GM23338 (cell line): ENCODE results near the gene FGG. TPM values are rescaled to one million over a fixed set of nuclear protein-coding genes. Genes with fewer than 3 reads are reported as not detected.

Experiments used
- ATAC-seq: fragments of 200-7000 bp; cut with Tn5 transposase; 3 replicates; pipeline ENCODE4 v1.9.1; 2020
- DNase-seq: peaks from one replicate; pipeline ENCODE4 v3.0.0-alpha.2; 2015; ENCODE audit warnings: low spot score
- H2AFZ ChIP-seq: fragments of 200-600 bp; sonication (generic); 2 replicates; pipeline ENCODE4 v1.8.0; 2016; ENCODE audit warnings: antibody characterized with exemption, mild to moderate bottlenecking, moderate library complexity
- H3F3A ChIP-seq: fragments of 200-600 bp; sonication (generic); replicated peaks from 2 replicates; pipeline ENCODE4 v1.8.0; 2017; ENCODE audit warnings: antibody characterized with exemption, mixed run types, low read depth
- H3K27ac ChIP-seq: fragments of 200-600 bp; sonication (generic); 2 replicates; pipeline ENCODE4 v1.6.1; 2016; ENCODE audit warnings: low read depth
- H3K27me3 ChIP-seq: fragments of 200-600 bp; sonication (generic); 2 replicates; pipeline ENCODE4 v1.8.0; 2016; ENCODE audit warnings: mild to moderate bottlenecking, mixed run types, moderate library complexity; ENCODE audit not compliant: insufficient read depth
- H3K36me3 ChIP-seq: fragments of 200-600 bp; sonication (generic); 2 replicates; pipeline ENCODE4 v1.8.0; 2016; ENCODE audit warnings: mild to moderate bottlenecking; ENCODE audit not compliant: insufficient read depth
- H3K4me1 ChIP-seq: fragments of 200-600 bp; sonication (generic); 2 replicates; pipeline ENCODE4 v1.8.0; 2016; ENCODE audit warnings: mild to moderate bottlenecking, moderate library complexity; ENCODE audit not compliant: insufficient read depth
- H3K4me2 ChIP-seq: fragments of 200-600 bp; sonication (generic); 2 replicates; pipeline ENCODE4 v1.7.1; 2017; ENCODE audit warnings: mixed run types
- H3K4me3 ChIP-seq: fragments of 200-600 bp; sonication (generic); 2 replicates; pipeline ENCODE4 v1.6.1; 2016; ENCODE audit warnings: mixed run types
- H3K79me2 ChIP-seq: fragments of 200-600 bp; sonication (generic); replicated peaks from 2 replicates; pipeline ENCODE4 v1.8.0; 2017; ENCODE audit warnings: mild to moderate bottlenecking; ENCODE audit not compliant: insufficient read depth
- H3K9me2 ChIP-seq: fragments of 200-600 bp; sonication (generic); 2 replicates; pipeline ENCODE4 v1.8.0; 2017; ENCODE audit not compliant: insufficient read depth
- H4K20me1 ChIP-seq: fragments of 200-600 bp; sonication (generic); replicated peaks from 2 replicates; pipeline ENCODE4 v1.8.0; 2017; ENCODE audit warnings: mild to moderate bottlenecking; ENCODE audit not compliant: insufficient read depth
- H3K27ac Mint-ChIP-seq: 2 replicates; pipeline ENCODE4 v1.8.0; 2020; ENCODE audit warnings: inconsistent platforms, mild to moderate bottlenecking, moderate library complexity, mixed read lengths
- H3K27me3 Mint-ChIP-seq: 3 replicates; pipeline ENCODE4 v1.8.0; 2022; ENCODE audit warnings: low read depth, mild to moderate bottlenecking, moderate library complexity, mixed read lengths, inconsistent platforms; ENCODE audit not compliant: insufficient read depth, poor library complexity
- H3K36me3 Mint-ChIP-seq: 3 replicates; pipeline ENCODE4 v1.8.0; 2021; ENCODE audit warnings: low read depth, mild to moderate bottlenecking, inconsistent platforms, moderate library complexity, mixed read lengths
- H3K4me1 Mint-ChIP-seq: 3 replicates; pipeline ENCODE4 v1.8.0; 2020; ENCODE audit warnings: mild to moderate bottlenecking, inconsistent platforms, mixed read lengths
- H3K4me3 Mint-ChIP-seq: 3 replicates; pipeline ENCODE4 v1.8.0; 2021; ENCODE audit warnings: moderate library complexity, mild to moderate bottlenecking, inconsistent platforms, mixed read lengths
- H3K9me3 Mint-ChIP-seq: 3 replicates; pipeline ENCODE4 v1.8.0; 2020; ENCODE audit warnings: moderate library complexity, mild to moderate bottlenecking, inconsistent platforms, mixed read lengths
- CREB1 ChIP-seq: fragments of 250-450 bp; sonication (Bioruptor Pico); IDR thresholded peaks from 2 replicates; pipeline ENCODE4 v1.5.0; 2020; ENCODE audit warnings: low read depth, mild to moderate bottlenecking, moderate library complexity
- EZH2 ChIP-seq: fragments of 200-600 bp; sonication (generic); IDR thresholded peaks from one replicate; pipeline ENCODE4 v1.8.0; 2017; ENCODE audit warnings: antibody characterized with exemption, mild to moderate bottlenecking, low read depth; ENCODE audit not compliant: unreplicated experiment
- EZH2phosphoT487 ChIP-seq: fragments of 200-600 bp; sonication (generic); IDR thresholded peaks from one replicate; pipeline ENCODE4 v1.8.1; 2018; ENCODE audit warnings: antibody characterized with exemption; ENCODE audit not compliant: unreplicated experiment
- JUNB ChIP-seq: IDR thresholded peaks from one replicate; pipeline ENCODE4 v1.6.1; 2016; ENCODE audit warnings: antibody characterized with exemption; ENCODE audit not compliant: unreplicated experiment
- NANOG ChIP-seq: IDR thresholded peaks from 2 replicates; pipeline ENCODE4 v1.6.1; 2016; ENCODE audit warnings: antibody characterized with exemption, borderline replicate concordance
- POLR2AphosphoS5 ChIP-seq: IDR thresholded peaks from 2 replicates; pipeline ENCODE4 v1.6.1; 2016; ENCODE audit warnings: antibody characterized with exemption, low read depth
- STAT1 ChIP-seq: IDR thresholded peaks from one replicate; pipeline ENCODE4 v1.6.1; 2016; ENCODE audit warnings: antibody characterized with exemption; ENCODE audit not compliant: unreplicated experiment
- ZNF114 ChIP-seq: fragments of 250-450 bp; sonication (Bioruptor Pico); IDR thresholded peaks from 2 replicates; pipeline ENCODE4 v1.5.0; 2020; ENCODE audit warnings: mild to moderate bottlenecking, moderate library complexity
- ZNF331 ChIP-seq: fragments of 250-450 bp; sonication (Bioruptor Pico); IDR thresholded peaks from 2 replicates; pipeline ENCODE4 v1.5.0; 2020; ENCODE audit warnings: low read depth, mild to moderate bottlenecking, moderate library complexity
- polyA plus RNA-seq: library from polyadenylated mRNA; unstranded; fragments of >200 nt; fragmentation: Nextera tagmentation; extraction: Ambion mirVana; gene quantifications from 2 replicates; pipeline ENCODE4 v1.2.1, GENCODE V29; 2016
- total RNA-seq: library from RNA; depleted of rRNA; stranded (reverse); fragments of >200 nt; shearing (Covaris generic); gene quantifications from 2 replicates; pipeline ENCODE4 v1.2.3, GENCODE V29; 2014
- TF ChIP-seq, protein P1 (sequence below): IDR thresholded peaks from 2 replicates; pipeline ENCODE4 v1.6.1; 2016; ENCODE audit warnings: antibody characterized with exemption
- TF ChIP-seq, protein P2 (sequence below), 2 experiments: fragments of 200-600 bp in 1 of 2; sonication (generic) in 1 of 2; conservative IDR thresholded peaks; 2 replicates each; pipeline versions ENCODE4 v1.5.1 to v1.6.1; 2016 to 2017; ENCODE audit warnings: antibody characterized with exemption in 2 of 2, low read depth in 2 of 2, mild to moderate bottlenecking in 2 of 2, moderate library complexity in 1 of 2
- TF ChIP-seq, protein P3 (sequence below): fragments of 250-450 bp; sonication (Bioruptor Pico); IDR thresholded peaks from 2 replicates; pipeline ENCODE4 v1.5.0; 2020; ENCODE audit warnings: mild to moderate bottlenecking, moderate library complexity
- TF ChIP-seq, protein P4 (sequence below): IDR thresholded peaks from one replicate; pipeline ENCODE4 v1.6.1; 2018; ENCODE audit warnings: antibody characterized with exemption; ENCODE audit not compliant: unreplicated experiment

The FGG gene
- total and polyA plus RNA-seq, 2 experiments from 2014 or later, result not detected

DNA sequence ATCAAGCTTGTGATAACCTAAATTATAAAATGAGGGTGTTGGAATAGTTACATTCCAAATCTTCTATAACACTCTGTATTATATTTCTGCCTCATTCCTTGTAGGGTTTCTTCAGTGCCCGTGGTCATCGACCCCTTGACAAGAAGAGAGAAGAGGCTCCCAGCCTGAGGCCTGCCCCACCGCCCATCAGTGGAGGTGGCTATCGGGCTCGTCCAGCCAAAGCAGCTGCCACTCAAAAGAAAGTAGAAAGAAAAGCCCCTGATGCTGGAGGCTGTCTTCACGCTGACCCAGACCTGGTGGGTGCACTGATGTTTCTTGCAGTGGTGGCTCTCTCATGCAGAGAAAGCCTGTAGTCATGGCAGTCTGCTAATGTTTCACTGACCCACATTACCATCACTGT, 46.8 kb downstream of the FGG start:
- H4K20me1 ChIP-seq, result no peaks in the 10 kb centered on the region
- Mint-ChIP-seq H3K27ac (no peak overlapping the region), H3K27me3 (no peaks in the 10 kb centered on the region), H3K36me3 (no peaks in the 10 kb centered on the region), H3K4me1 (peaks cover 10% of the 10 kb centered on the region; the same call in 2 of the 3 replicates), H3K4me3 (no peak overlapping the region), H3K9me3 (no peaks in the 10 kb centered on the region)
- H3K4me1 ChIP-seq, result peaks cover 6% of the 10 kb centered on the region; the same call in 1 of the 2 replicates
- no peaks in the 10 kb centered on the region for H3K27me3 ChIP-seq
- no peaks in the 10 kb centered on the region for H3K79me2 ChIP-seq
- TF ChIP-seq NANOG (no peak), JUNB (no peak), POLR2AphosphoS5 (no peak), EZH2 (no peak), EZH2phosphoT487 (no peak), STAT1 (no peak), CREB1 (CRISPR knock-in tag) (no peak), ZNF114 (CRISPR knock-in tag) (no peak), ZNF331 (CRISPR knock-in tag) (no peak)
- TF ChIP-seq, protein P1, sequence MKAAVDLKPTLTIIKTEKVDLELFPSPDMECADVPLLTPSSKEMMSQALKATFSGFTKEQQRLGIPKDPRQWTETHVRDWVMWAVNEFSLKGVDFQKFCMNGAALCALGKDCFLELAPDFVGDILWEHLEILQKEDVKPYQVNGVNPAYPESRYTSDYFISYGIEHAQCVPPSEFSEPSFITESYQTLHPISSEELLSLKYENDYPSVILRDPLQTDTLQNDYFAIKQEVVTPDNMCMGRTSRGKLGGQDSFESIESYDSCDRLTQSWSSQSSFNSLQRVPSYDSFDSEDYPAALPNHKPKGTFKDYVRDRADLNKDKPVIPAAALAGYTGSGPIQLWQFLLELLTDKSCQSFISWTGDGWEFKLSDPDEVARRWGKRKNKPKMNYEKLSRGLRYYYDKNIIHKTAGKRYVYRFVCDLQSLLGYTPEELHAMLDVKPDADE, result no peak
- TF ChIP-seq, protein P2, sequence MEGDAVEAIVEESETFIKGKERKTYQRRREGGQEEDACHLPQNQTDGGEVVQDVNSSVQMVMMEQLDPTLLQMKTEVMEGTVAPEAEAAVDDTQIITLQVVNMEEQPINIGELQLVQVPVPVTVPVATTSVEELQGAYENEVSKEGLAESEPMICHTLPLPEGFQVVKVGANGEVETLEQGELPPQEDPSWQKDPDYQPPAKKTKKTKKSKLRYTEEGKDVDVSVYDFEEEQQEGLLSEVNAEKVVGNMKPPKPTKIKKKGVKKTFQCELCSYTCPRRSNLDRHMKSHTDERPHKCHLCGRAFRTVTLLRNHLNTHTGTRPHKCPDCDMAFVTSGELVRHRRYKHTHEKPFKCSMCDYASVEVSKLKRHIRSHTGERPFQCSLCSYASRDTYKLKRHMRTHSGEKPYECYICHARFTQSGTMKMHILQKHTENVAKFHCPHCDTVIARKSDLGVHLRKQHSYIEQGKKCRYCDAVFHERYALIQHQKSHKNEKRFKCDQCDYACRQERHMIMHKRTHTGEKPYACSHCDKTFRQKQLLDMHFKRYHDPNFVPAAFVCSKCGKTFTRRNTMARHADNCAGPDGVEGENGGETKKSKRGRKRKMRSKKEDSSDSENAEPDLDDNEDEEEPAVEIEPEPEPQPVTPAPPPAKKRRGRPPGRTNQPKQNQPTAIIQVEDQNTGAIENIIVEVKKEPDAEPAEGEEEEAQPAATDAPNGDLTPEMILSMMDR (conservative IDR thresholded peaks at IDR 0.05; ENCODE audit: low read depth in 2 of 2), result no peak
- TF ChIP-seq, protein P3, sequence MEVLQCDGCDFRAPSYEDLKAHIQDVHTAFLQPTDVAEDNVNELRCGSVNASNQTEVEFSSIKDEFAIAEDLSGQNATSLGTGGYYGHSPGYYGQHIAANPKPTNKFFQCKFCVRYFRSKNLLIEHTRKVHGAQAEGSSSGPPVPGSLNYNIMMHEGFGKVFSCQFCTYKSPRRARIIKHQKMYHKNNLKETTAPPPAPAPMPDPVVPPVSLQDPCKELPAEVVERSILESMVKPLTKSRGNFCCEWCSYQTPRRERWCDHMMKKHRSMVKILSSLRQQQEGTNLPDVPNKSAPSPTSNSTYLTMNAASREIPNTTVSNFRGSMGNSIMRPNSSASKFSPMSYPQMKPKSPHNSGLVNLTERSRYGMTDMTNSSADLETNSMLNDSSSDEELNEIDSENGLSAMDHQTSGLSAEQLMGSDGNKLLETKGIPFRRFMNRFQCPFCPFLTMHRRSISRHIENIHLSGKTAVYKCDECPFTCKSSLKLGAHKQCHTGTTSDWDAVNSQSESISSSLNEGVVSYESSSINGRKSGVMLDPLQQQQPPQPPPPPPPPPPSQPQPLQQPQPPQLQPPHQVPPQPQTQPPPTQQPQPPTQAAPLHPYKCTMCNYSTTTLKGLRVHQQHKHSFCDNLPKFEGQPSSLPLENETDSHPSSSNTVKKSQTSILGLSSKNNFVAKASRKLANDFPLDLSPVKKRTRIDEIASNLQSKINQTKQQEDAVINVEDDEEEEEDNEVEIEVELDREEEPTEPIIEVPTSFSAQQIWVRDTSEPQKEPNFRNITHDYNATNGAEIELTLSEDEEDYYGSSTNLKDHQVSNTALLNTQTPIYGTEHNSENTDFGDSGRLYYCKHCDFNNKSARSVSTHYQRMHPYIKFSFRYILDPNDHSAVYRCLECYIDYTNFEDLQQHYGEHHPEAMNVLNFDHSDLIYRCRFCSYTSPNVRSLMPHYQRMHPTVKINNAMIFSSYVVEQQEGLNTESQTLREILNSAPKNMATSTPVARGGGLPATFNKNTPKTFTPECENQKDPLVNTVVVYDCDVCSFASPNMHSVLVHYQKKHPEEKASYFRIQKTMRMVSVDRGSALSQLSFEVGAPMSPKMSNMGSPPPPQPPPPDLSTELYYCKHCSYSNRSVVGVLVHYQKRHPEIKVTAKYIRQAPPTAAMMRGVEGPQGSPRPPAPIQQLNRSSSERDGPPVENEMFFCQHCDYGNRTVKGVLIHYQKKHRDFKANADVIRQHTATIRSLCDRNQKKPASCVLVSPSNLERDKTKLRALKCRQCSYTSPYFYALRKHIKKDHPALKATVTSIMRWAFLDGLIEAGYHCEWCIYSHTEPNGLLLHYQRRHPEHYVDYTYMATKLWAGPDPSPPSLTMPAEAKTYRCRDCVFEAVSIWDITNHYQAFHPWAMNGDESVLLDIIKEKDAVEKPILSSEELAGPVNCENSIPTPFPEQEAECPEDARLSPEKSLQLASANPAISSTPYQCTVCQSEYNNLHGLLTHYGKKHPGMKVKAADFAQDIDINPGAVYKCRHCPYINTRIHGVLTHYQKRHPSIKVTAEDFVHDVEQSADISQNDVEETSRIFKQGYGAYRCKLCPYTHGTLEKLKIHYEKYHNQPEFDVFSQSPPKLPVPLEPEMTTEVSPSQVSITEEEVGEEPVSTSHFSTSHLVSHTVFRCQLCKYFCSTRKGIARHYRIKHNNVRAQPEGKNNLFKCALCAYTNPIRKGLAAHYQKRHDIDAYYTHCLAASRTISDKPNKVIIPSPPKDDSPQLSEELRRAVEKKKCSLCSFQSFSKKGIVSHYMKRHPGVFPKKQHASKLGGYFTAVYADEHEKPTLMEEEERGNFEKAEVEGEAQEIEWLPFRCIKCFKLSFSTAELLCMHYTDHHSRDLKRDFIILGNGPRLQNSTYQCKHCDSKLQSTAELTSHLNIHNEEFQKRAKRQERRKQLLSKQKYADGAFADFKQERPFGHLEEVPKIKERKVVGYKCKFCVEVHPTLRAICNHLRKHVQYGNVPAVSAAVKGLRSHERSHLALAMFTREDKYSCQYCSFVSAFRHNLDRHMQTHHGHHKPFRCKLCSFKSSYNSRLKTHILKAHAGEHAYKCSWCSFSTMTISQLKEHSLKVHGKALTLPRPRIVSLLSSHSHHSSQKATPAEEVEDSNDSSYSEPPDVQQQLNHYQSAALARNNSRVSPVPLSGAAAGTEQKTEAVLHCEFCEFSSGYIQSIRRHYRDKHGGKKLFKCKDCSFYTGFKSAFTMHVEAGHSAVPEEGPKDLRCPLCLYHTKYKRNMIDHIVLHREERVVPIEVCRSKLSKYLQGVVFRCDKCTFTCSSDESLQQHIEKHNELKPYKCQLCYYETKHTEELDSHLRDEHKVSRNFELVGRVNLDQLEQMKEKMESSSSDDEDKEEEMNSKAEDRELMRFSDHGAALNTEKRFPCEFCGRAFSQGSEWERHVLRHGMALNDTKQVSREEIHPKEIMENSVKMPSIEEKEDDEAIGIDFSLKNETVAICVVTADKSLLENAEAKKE (CRISPR knock-in tag), result no peak
- TF ChIP-seq, protein P4, sequence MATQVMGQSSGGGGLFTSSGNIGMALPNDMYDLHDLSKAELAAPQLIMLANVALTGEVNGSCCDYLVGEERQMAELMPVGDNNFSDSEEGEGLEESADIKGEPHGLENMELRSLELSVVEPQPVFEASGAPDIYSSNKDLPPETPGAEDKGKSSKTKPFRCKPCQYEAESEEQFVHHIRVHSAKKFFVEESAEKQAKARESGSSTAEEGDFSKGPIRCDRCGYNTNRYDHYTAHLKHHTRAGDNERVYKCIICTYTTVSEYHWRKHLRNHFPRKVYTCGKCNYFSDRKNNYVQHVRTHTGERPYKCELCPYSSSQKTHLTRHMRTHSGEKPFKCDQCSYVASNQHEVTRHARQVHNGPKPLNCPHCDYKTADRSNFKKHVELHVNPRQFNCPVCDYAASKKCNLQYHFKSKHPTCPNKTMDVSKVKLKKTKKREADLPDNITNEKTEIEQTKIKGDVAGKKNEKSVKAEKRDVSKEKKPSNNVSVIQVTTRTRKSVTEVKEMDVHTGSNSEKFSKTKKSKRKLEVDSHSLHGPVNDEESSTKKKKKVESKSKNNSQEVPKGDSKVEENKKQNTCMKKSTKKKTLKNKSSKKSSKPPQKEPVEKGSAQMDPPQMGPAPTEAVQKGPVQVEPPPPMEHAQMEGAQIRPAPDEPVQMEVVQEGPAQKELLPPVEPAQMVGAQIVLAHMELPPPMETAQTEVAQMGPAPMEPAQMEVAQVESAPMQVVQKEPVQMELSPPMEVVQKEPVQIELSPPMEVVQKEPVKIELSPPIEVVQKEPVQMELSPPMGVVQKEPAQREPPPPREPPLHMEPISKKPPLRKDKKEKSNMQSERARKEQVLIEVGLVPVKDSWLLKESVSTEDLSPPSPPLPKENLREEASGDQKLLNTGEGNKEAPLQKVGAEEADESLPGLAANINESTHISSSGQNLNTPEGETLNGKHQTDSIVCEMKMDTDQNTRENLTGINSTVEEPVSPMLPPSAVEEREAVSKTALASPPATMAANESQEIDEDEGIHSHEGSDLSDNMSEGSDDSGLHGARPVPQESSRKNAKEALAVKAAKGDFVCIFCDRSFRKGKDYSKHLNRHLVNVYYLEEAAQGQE, result no peak
- no peak overlapping the region for H3K27ac ChIP-seq
- DNase-seq (no peak), ATAC-seq (no peak)
- H3F3A ChIP-seq, result no peaks in the 10 kb centered on the region
- H3K4me2 ChIP-seq, result no peak overlapping the region
- no peaks in the 10 kb centered on the region for H3K9me2 ChIP-seq
- H2AFZ ChIP-seq, result no peak overlapping the region
- no peak overlapping the region for H3K4me3 ChIP-seq
- H3K36me3 ChIP-seq, result no peaks in the 10 kb centered on the region
